Tibial artery (tissue), 4 donors: ENCODE measurements around the gene FGGY.
A peak's percentile ranks its signal among the peaks of the same experiment; 100 is the strongest.

Experiments
- DNase-seq, 2 donors: peaks; one replicate each; pipeline ENCODE4 v3.0.0-alpha.2; 2019
- H3K27ac ChIP-seq, 2 donors: fragments of 200-600 bp; sonication (generic) in 1 of 2; 1 replicate in 1 of 2; 2 replicates in 1 of 2; pipeline ENCODE4 v1.5.1; 2018 to 2019; ENCODE audit warnings: mild to moderate bottlenecking in 1 of 2
- H3K27me3 ChIP-seq, 2 donors: fragments of 200-600 bp; sonication (generic) in 1 of 2; one replicate each; pipeline versions ENCODE4 v1.5.1 to v1.6.0; 2016 to 2019
- H3K36me3 ChIP-seq, 3 donors: fragments of 200-600 bp; sonication (generic) in 2 of 3; one replicate each; pipeline ENCODE4 v1.5.1; 2016 to 2019; ENCODE audit warnings: mild to moderate bottlenecking in 2 of 3
- H3K4me1 ChIP-seq, 4 donors: fragments of 200-600 bp; sonication (generic) in 2 of 4; 1 replicate in 3 of 4; 2 replicates in 1 of 4; pipeline ENCODE4 v1.5.1; 2016 to 2019
- H3K4me3 ChIP-seq, 2 donors: fragments of 200-600 bp; sonication (generic) in 1 of 2; 1 replicate in 1 of 2; 2 replicates in 1 of 2; pipeline ENCODE4 v1.5.1; 2018 to 2019; ENCODE audit warnings: mild to moderate bottlenecking in 2 of 2
- H3K9me3 ChIP-seq, 3 donors: fragments of 200-600 bp; sonication (generic) in 1 of 3; one replicate each; pipeline ENCODE4 v1.5.1; 2016 to 2019
- CTCF ChIP-seq, 2 experiments: fragments of 200-600 bp in 1 of 2; fragments of 450-650 bp in 1 of 2; IDR thresholded peaks; one replicate each; pipeline ENCODE4 v1.5.1; 2017 to 2019; ENCODE audit warnings: antibody characterized with exemption in 2 of 2, mild to moderate bottlenecking in 1 of 2, moderate library complexity in 1 of 2
- intact Hi-C: fragments of 100-400 bp; cut with DNase I; formaldehyde crosslinking; loops from one replicate; pipeline ENCODE4 v1.15.0; 2023; ENCODE audit warnings: low total_unique reads

FGGY gene

GRCh38 chr1:59499273-59499942, 202.5 kb downstream of the FGGY start:
- intact Hi-C loops = no loop called here
- no peak for TF ChIP-seq CTCF (IDR thresholded peaks at IDR 0.05)
- no peak overlapping the region for H3K27ac ChIP-seq
- H3K36me3 ChIP-seq = no peaks in the 10 kb centered on the region
- H3K4me3 ChIP-seq = peak overlapping the region in 1 of 2 donors; percentile 12
- H3K4me1 ChIP-seq = peaks cover 0 to 18% (median 8%) of the 10 kb centered on the region in 4 donors
- DNase-seq = no peak
- H3K9me3 ChIP-seq = peaks cover 0 to 4% (median 0%) of the 10 kb centered on the region in 3 donors
- H3K27me3 ChIP-seq = no peaks in the 10 kb centered on the region

DNA sequence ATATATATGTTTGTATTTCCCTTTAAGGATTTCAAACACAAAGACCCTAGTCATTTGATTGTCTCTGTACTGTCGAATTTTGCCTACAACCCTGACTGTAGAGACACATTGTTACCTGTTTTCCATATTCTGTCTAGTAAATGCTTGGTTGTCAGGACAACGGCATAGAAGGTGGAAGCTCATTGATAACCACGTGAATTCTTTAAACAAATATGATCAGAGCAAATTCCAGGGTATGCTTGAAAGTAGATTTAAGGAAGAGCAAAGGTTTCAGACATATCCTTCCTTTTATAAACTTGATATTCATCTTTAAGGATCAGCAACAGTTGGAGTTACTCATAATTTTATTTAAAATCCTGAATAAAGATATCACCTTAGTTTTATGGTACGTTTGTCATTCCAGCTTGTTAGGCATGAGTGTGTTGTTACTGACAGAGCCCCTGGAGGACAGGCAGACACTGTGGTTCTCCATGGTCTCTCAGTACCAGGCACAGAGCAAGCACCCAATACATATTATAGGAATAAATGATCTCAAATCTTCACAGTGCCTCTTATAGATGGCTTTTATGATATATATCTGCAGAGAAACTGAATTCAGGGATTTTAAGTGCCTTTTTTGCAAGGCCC, 203.2 kb downstream of the FGGY start:
- no peak overlapping the region for H3K27ac ChIP-seq
- no peak overlapping the region for H3K4me3 ChIP-seq
- no peaks in the 10 kb centered on the region for H3K27me3 ChIP-seq
- H3K4me1 ChIP-seq = peaks cover 0 to 18% (median 8%) of the 10 kb centered on the region in 4 donors
- intact Hi-C loops = no loop called here
- no peak for DNase-seq
- H3K36me3 ChIP-seq = no peaks in the 10 kb centered on the region
- H3K9me3 ChIP-seq = peaks cover 0 to 4% (median 0%) of the 10 kb centered on the region in 3 donors
- no peak for TF ChIP-seq CTCF (IDR thresholded peaks at IDR 0.05)

- Histone ChIP-seq H3K36me3 (no peaks in the 10 kb centered on the region), H3K27ac (no peak overlapping the region), H3K27me3 (no peaks in the 10 kb centered on the region), H3K9me3 (no peaks in the 10 kb centered on the region), H3K4me1 (peaks cover 0 to 18% (median 8%) of the 10 kb centered on the region in 4 donors), H3K4me3 (no peak overlapping the region)
- no peak for DNase-seq
- no peak for TF ChIP-seq CTCF (IDR thresholded peaks at IDR 0.05)
- intact Hi-C loops = no loop called here
Measured at GRCh38 chr1:59500950-59501742, 204.3 kb downstream of the FGGY start.

DNA sequence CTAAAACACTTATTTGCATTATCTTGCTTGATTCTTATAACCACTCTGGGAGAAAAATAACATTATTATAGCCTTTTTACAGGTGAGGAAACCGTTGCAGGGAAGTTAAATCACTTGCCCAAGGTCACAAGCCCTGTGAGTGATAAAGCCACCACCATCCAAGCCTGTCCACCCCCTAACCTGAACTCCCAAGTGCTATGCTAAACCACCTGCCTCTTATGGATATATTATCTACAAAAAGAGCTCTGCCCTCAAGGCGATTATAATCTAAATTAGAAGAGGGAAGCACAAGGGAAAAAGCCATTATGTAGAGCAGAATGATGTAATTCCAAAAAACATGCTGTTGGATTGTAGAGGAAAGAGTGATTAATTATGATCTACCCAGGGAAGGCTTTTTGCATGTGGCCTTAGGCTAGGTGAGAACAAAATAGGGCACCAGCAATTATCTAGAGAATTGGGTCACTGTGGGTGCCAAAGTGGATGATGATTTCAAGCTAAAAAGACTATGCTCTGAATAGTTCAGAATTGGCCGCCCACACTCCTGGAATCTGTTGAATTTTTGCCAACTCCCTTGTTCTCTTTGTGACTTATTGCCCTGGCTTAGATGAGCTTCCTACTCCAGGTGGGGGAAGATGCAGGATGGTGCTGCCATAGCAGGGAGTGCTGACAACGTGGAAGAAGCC, 205.3 kb downstream of the FGGY start:
- H3K36me3 ChIP-seq = no peaks in the 10 kb centered on the region
- peaks cover 0 to 24% (median 9%) of the 10 kb centered on the region in 4 donors for H3K4me1 ChIP-seq
- intact Hi-C loops = no loop called here
- no peaks in the 10 kb centered on the region for H3K9me3 ChIP-seq
- TF ChIP-seq CTCF (IDR thresholded peaks at IDR 0.05) = no peak
- H3K27ac ChIP-seq = no peak overlapping the region
- H3K27me3 ChIP-seq = no peaks in the 10 kb centered on the region
- H3K4me3 ChIP-seq = no peak overlapping the region
- DNase-seq = no peak

DNA sequence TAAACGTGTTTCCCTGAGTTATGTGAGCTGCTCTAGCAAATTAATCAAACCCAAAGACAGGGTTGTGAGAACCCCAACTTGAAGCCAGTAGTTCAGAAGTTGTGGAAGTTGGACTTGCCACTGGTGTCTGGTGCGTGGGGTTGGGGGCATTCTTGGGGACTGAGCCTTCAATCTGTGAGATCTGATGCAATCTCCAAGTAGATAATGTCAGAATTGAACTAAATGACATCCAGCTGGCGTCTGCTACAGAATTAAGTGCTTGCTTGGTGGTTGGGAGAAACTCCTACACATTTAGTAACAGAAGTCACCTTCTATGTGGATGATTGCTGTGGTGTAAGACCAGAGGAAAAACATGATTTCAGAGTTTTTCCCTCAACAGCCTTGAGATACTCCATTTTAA, 207.4 kb downstream of the FGGY start:
- TF ChIP-seq CTCF (IDR thresholded peaks at IDR 0.05) = no peak
- Histone ChIP-seq H3K36me3 (no peaks in the 10 kb centered on the region), H3K4me1 (peaks cover 0 to 18% (median 4%) of the 10 kb centered on the region in 4 donors), H3K9me3 (no peaks in the 10 kb centered on the region), H3K4me3 (no peak overlapping the region), H3K27me3 (no peaks in the 10 kb centered on the region), H3K27ac (no peak overlapping the region)
- intact Hi-C loops = no loop called here
- no peak for DNase-seq
